ENCODE results near the gene ZAR1L. TPM values are rescaled to one million over a fixed set of nuclear protein-coding genes. Genes with fewer than 3 reads are reported as not detected.

ZAR1L gene
- total and polyA plus RNA-seq, 2 donors: not detected

DNA sequence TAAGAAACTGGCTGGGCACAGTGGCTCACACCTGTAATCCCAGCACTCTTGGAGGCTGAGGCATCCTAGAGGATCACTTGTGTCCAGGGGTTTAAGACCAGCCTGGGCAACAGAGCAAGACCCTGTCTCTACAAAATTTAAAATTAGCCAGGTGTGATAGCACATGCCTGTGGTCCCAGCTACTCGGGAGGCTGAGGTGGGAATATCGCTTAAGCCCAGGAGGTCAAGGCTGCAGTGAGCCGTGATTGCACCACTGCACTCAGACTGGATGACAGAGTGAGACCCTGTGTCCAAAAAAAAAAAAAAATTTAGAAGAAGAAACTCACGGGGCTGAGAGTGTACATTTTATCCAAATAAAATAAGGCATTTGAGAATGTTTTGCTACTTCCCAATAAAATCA is 58.9 kb downstream of the ZAR1L start:
- no peak for DNase-seq (ENCODE audit: extremely low spot score)
- Histone ChIP-seq H3K27ac (ENCODE audit: low read depth) (no peak overlapping the region), H3K36me3 (ENCODE audit: insufficient read depth) (no peaks in the 10 kb centered on the region), H3K4me3 (ENCODE audit: low read depth, low read length) (no peak overlapping the region), H3K4me1 (ENCODE audit: insufficient read depth) (no peaks in the 10 kb centered on the region)
- 71% methylated on average over 4 of the region's 4 CpGs for WGBS

DNA sequence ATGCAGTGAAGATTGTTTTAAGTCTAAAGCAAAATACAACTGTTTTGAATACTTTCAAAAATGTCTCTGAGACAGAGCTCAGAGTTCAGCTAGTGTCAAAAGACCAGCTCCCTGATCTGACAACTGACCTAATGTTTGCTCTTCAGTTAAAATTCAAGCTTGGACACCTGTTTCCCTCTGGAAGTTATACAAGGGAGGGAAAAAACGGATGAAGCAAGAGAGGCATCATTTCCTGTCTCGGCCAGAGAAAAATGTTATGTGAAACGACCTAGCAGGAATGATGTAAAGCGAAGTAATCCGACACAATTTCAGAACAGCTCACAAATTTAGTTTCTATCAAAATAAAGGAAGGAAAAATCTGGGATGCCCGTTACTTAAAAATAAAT is 59.4 kb downstream of the ZAR1L start:
- Histone ChIP-seq H3K4me3 (ENCODE audit: low read depth, low read length) (no peak overlapping the region), H3K36me3 (ENCODE audit: insufficient read depth) (no peaks in the 10 kb centered on the region), H3K27ac (ENCODE audit: low read depth) (no peak overlapping the region), H3K4me1 (ENCODE audit: insufficient read depth) (no peaks in the 10 kb centered on the region)
- WGBS: 54% methylated on average over 6 of the region's 6 CpGs
- DNase-seq (ENCODE audit: extremely low spot score): no peak

DNA sequence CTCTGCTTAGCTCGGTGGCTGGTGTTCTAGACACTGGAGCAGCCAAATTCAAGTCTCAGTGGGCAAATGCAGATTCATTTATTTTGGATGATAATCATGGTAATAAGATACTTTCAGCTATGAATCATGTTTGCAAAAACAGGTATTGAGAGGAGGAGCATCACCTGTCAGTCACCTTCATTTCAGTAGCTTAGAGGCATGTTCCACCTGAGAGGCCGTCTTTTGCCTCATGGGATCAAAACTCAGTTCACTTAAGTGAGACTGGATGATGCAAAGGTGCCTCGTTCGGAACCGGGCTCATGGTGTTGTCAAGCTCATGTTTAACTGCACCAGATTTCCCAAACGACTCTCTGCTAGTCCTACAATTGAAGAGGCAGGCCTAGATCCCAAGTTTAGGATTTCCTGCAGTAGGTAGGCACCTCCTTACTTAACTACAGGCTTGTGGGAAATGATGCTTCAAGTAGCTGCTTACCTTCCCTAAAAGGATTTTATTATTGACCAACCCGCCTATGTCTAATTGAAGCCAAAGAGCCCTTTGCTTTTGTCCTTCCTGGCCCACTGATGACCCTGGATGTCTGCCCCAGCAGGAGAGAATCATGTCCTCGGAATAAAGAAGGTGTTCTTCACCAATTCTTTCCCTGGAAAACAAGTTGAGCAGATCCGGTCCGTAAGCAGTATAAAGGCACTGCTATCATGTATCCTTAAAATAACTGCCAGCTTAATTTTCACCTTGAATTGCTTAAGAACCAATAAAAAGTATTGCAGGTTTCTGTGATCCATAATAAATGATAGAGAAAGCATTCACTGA is 60.0 kb downstream of the ZAR1L start:
- DNase-seq (ENCODE audit: extremely low spot score): no peak

DNA sequence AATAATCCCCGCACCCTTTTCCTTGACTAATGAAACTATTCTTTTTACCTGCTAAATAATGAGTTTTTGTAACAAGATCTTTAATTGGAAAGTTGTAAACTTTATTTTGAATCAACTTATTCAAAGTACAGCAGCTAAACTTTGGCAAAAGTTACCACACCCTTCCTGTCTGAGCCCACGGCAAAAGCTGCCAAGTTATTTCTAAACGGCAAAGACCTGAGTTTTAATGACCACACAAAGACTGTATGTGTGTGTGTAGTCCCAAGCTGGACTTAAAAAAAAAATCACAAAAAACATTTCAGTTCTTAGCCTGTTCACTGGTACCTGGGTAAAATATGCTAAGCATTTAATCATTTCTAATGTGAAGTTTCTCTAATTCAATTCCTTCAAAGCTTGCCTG is 60.7 kb downstream of the ZAR1L start:
- Histone ChIP-seq H3K36me3 (ENCODE audit: insufficient read depth) (no peaks in the 10 kb centered on the region), H3K4me1 (ENCODE audit: insufficient read depth) (no peaks in the 10 kb centered on the region), H3K27ac (ENCODE audit: low read depth) (no peak overlapping the region), H3K4me3 (ENCODE audit: low read depth, low read length) (peak overlapping the region; percentile 16)
- WGBS: 29% methylated on average over 3 of the region's 3 CpGs
- DNase-seq (ENCODE audit: extremely low spot score): no peak

More for the DNA sequence above, 60.0 kb downstream of the ZAR1L start:
- Histone ChIP-seq H3K36me3 (ENCODE audit: insufficient read depth) (no peaks in the 10 kb centered on the region), H3K4me1 (ENCODE audit: insufficient read depth) (no peaks in the 10 kb centered on the region), H3K4me3 (ENCODE audit: low read depth, low read length) (peak overlapping the region; percentile 16), H3K27ac (ENCODE audit: low read depth) (no peak overlapping the region)
- whole genome bisulfite sequencing: 56% methylated on average over 10 of the region's 10 CpGs

GRCh38 chr13:32253911-32254399 is 61.2 kb downstream of the ZAR1L start:
- H3K27ac ChIP-seq (ENCODE audit: low read depth): peak overlapping the region; percentile 59
- no peaks in the 10 kb centered on the region for H3K36me3 ChIP-seq (ENCODE audit: insufficient read depth)
- DNase-seq (ENCODE audit: extremely low spot score): no peak
- peak overlapping the region; percentile 16 for H3K4me3 ChIP-seq (ENCODE audit: low read depth, low read length)
- WGBS: 39% methylated on average over 14 of the region's 14 CpGs
- H3K4me1 ChIP-seq (ENCODE audit: insufficient read depth): no peaks in the 10 kb centered on the region

Other genes with a start within 250 kb of the ZAR1L start
- 16.0 TPM for gene BRCA2, start 145 bp upstream of the ZAR1L start, total RNA-seq
- 0.19 TPM for gene BRCA2, start 145 bp upstream of the ZAR1L start, polyA plus RNA-seq
- gene N4BP2L1, start 112.8 kb upstream of the ZAR1L start, total RNA-seq: 15.8 TPM
- gene N4BP2L1, start 112.8 kb upstream of the ZAR1L start, polyA plus RNA-seq: 16.2 TPM
- 338 TPM for gene N4BP2L2, start 223.4 kb upstream of the ZAR1L start, total RNA-seq
- 61.8 TPM for gene N4BP2L2, start 223.4 kb upstream of the ZAR1L start, polyA plus RNA-seq